ENCODE measurements around the gene PATJ. TPM values are rescaled to one million over a fixed set of nuclear protein-coding genes. Genes with fewer than 3 reads are reported as not detected.

The PATJ gene
- total and polyA plus RNA-seq, 2 donors (not counting 3 experiments of a cell fraction or from before 2014, with no cell fraction given): 1.1 to 3.0 TPM

DNA sequence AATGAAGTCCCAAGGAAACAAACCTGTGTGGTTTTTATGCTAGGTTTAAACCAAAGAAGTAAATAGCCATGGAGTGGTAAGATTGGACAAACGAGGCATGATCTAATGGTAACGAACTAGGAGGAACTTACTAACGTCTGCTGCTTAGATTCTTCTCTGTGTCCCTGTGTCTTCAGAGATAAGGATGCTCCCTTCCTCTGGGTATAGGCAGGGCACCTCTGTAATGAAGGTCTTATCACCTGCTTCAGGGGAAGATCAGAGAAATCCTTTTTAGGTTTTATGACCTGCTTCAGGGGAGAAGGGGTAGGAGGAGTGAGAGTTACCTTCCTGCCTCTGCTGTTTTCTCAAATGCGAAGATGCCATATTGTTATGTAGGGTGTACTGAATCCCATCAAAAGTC lies 237.4 kb downstream of the PATJ start:
- TF ChIP-seq MYC (IDR thresholded peaks at IDR 0.05; ENCODE audit: low read depth, low read length): no peak
- TF ChIP-seq, protein P1, sequence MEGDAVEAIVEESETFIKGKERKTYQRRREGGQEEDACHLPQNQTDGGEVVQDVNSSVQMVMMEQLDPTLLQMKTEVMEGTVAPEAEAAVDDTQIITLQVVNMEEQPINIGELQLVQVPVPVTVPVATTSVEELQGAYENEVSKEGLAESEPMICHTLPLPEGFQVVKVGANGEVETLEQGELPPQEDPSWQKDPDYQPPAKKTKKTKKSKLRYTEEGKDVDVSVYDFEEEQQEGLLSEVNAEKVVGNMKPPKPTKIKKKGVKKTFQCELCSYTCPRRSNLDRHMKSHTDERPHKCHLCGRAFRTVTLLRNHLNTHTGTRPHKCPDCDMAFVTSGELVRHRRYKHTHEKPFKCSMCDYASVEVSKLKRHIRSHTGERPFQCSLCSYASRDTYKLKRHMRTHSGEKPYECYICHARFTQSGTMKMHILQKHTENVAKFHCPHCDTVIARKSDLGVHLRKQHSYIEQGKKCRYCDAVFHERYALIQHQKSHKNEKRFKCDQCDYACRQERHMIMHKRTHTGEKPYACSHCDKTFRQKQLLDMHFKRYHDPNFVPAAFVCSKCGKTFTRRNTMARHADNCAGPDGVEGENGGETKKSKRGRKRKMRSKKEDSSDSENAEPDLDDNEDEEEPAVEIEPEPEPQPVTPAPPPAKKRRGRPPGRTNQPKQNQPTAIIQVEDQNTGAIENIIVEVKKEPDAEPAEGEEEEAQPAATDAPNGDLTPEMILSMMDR (IDR thresholded peaks at IDR 0.05; ENCODE audit: extremely low read depth in 1 of 2, insufficient read depth in 1 of 2, low read depth in 1 of 2, low read length in 2 of 2): no peak
- no peaks in the 10 kb centered on the region for H3K79me2 ChIP-seq (ENCODE audit: control insufficient read depth, insufficient read depth, low read length)
- BruUV-seq (replicated peaks): no TSS peak
- H3K4me3 ChIP-seq (replicated peaks in 1 of 3; ENCODE audit: insufficient read depth in 1 of 3, low read depth in 1 of 3, low read length in 3 of 3): no peak overlapping the region
- POLR2A ChIA-PET: no interaction called here
- DNase-seq (ENCODE audit: low read depth, low spot score) (no peak), FAIRE-seq (no peak)
- intact Hi-C loops (cut with micrococcal nuclease) (no loop called here), dilution Hi-C loops (cut with MboI; ENCODE audit: extremely low pct_ligation_motif_present, low sequenced_read_pairs) (no loop called here)
- no peaks in the 10 kb centered on the region for H3K9me3 ChIP-seq (replicated peaks; ENCODE audit: control insufficient read depth, insufficient read depth, low read length)
- H4K20me1 ChIP-seq (replicated peaks; ENCODE audit: control insufficient read depth, extremely low read depth, insufficient read depth, low read length): no peaks in the 10 kb centered on the region
- H3K9me1 ChIP-seq (replicated peaks; ENCODE audit: control insufficient read depth, extremely low read depth, insufficient read depth, low read length): no peaks in the 10 kb centered on the region
- H3K4me2 ChIP-seq (ENCODE audit: insufficient read depth, low read length): no peak overlapping the region
- no peak overlapping the region for H3K27ac ChIP-seq (ENCODE audit: insufficient read depth, low read depth, low read length)
- CTCF ChIA-PET: no interaction called here
- no peaks in the 10 kb centered on the region for H3K4me1 ChIP-seq (ENCODE audit: control insufficient read depth, extremely low read depth, insufficient read depth, low read length)
- H3K9ac ChIP-seq (replicated peaks; ENCODE audit: extremely low read depth, insufficient read depth, low read length): no peak overlapping the region
- H3K36me3 ChIP-seq (ENCODE audit: control insufficient read depth in 2 of 2, extremely low read depth in 1 of 2, insufficient read depth in 2 of 2, low read length in 2 of 2): no peaks in the 10 kb centered on the region
- no peak overlapping the region for H2AFZ ChIP-seq (ENCODE audit: low read depth, low read length)
- H3K27me3 ChIP-seq (ENCODE audit: control insufficient read depth in 2 of 2, insufficient read depth in 2 of 2, low read length in 2 of 2): no peaks in the 10 kb centered on the region

DNA sequence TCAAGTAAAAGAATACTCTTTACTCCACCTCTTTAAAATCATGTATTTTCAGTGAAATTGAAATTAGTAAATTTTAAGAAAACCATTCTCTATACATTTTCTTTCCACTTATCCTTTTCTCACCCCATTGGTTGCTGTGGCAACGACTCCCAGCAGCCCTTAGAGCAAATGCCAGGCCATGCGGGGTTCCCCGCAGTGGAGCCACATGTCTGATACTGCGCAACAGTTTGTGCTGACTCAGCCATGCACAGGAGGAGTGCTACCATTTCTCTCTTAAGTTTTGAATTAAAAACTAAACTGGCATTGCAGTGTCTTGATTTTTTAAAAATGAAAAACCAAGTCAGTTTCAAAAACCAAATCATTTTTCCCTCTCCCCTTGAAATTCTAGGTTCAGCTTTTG lies 238.3 kb downstream of the PATJ start:
- CTCF ChIA-PET: interaction anchor here (0.8 kb wide), 1 partner anchor 10 kb away, joined by 3 read pairs; no protein-coding TSS in a partner anchor
- POLR2A ChIA-PET: no interaction called here
- DNase-seq (ENCODE audit: low read depth, low spot score): no peak
- TF ChIP-seq, protein P2, sequence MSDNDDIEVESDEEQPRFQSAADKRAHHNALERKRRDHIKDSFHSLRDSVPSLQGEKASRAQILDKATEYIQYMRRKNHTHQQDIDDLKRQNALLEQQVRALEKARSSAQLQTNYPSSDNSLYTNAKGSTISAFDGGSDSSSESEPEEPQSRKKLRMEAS (IDR thresholded peaks at IDR 0.05; ENCODE audit: insufficient read depth, insufficient read length): no peak
- TF ChIP-seq GATA2 (IDR thresholded peaks at IDR 0.05; ENCODE audit: insufficient read depth, insufficient read length, low read depth, low read length) (no peak), POLR2AphosphoS5 (IDR thresholded peaks at IDR 0.05; ENCODE audit: insufficient read depth, low read depth, low read length) (no peak)
- no peak overlapping the region for H3K4me3 ChIP-seq (replicated peaks in 1 of 3; ENCODE audit: insufficient read depth in 1 of 3, low read depth in 1 of 3, low read length in 3 of 3)
- H3K9me3 ChIP-seq (replicated peaks; ENCODE audit: control insufficient read depth, insufficient read depth, low read length): no peaks in the 10 kb centered on the region
- no peaks in the 10 kb centered on the region for H3K9me1 ChIP-seq (replicated peaks; ENCODE audit: control insufficient read depth, extremely low read depth, insufficient read depth, low read length)
- no peaks in the 10 kb centered on the region for H3K4me1 ChIP-seq (ENCODE audit: control insufficient read depth, extremely low read depth, insufficient read depth, low read length)
- BruUV-seq (replicated peaks): no TSS peak
- H3K79me2 ChIP-seq (ENCODE audit: control insufficient read depth, insufficient read depth, low read length): no peaks in the 10 kb centered on the region
- H3K9ac ChIP-seq (replicated peaks; ENCODE audit: extremely low read depth, insufficient read depth, low read length): no peak overlapping the region
- H3K4me2 ChIP-seq (ENCODE audit: insufficient read depth, low read length): no peak overlapping the region
- no peaks in the 10 kb centered on the region for H3K36me3 ChIP-seq (ENCODE audit: control insufficient read depth in 2 of 2, extremely low read depth in 1 of 2, insufficient read depth in 2 of 2, low read length in 2 of 2)
- no peaks in the 10 kb centered on the region for H4K20me1 ChIP-seq (replicated peaks; ENCODE audit: control insufficient read depth, extremely low read depth, insufficient read depth, low read length)
- H2AFZ ChIP-seq (ENCODE audit: low read depth, low read length): no peak overlapping the region
- no peak overlapping the region for H3K27ac ChIP-seq (ENCODE audit: insufficient read depth, low read depth, low read length)
- dilution Hi-C loops (cut with MboI; ENCODE audit: extremely low pct_ligation_motif_present, low sequenced_read_pairs) (no loop called here), intact Hi-C loops (cut with micrococcal nuclease) (no loop called here)
- FAIRE-seq: no peak
- H3K27me3 ChIP-seq (ENCODE audit: control insufficient read depth in 2 of 2, insufficient read depth in 2 of 2, low read length in 2 of 2): no peaks in the 10 kb centered on the region

All from endothelial cell of umbilical vein (primary cell).